Epithelial cell of prostate (primary cell): ENCODE data around the gene ZNF805.

Experiments used
- DNase-seq: peaks from one replicate; pipeline ENCODE4 v3.0.0-alpha.2; 2011; ENCODE audit warnings: low read depth, low spot score
- H3K27ac ChIP-seq: fragments of 450-650 bp; 2 replicates; pipeline ENCODE4 v1.5.1; 2017; ENCODE audit warnings: mild to moderate bottlenecking

The ZNF805 gene

GRCh38 chr19:57263244-57263741, 22.9 kb downstream of the ZNF805 start:
- no peak overlapping the region for H3K27ac ChIP-seq
- no peak for DNase-seq

- no peak for DNase-seq
- no peak overlapping the region for H3K27ac ChIP-seq
These were observed 26.9 kb downstream of the ZNF805 start for GRCh38 chr19:57267291-57267690.

- H3K27ac ChIP-seq: peak overlapping the region; percentile 11
- DNase-seq: peak; percentile 77
These were observed 29.3 kb downstream of the ZNF805 start for GRCh38 chr19:57269515-57270250.

DNA sequence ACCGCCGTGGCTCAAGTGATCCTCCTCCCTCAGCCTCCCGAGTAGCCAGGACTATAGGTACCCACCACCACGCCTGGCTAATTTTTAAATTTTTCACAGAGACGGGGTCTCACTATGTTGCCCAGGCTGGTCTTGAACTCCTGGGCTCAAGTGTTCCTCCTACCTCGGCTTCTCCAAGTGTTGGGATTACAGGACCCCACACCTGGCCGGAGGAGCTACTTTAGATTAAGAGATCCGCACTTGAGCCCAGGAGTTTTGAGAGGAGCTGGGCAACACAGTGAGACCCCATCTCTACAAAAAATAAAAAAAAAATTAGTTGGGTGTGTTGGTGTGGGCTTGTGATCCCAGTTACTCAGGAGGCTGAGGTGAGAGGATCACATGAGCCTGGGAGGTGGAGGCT, 30.8 kb downstream of the ZNF805 start:
- DNase-seq: no peak
- H3K27ac ChIP-seq: no peak overlapping the region

GRCh38 chr19:57273014-57273413, 32.6 kb downstream of the ZNF805 start:
- no peak for DNase-seq
- H3K27ac ChIP-seq: no peak overlapping the region

- no peak overlapping the region for H3K27ac ChIP-seq
- no peak for DNase-seq
These were observed 36.0 kb downstream of the ZNF805 start for GRCh38 chr19:57276430-57276829.

DNA sequence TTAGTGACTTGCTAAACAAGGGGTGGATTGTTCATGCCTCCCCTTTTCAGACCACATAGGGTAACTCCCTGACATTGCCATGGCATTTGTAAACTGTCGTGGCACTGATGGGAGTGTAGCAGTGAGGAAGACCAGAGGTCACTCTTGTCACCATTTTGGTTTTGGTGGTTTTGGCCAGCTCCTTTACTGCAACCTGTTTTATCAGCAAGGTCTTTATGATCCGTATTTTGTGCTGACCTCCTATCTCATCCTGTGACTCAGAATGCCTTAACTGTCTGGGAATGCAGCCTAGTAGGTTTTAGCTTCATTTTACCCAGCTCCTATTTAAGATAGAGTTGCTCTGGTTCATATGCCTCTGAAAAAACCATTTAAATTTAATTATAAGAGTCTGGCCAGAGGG, 38.0 kb downstream of the ZNF805 start:
- peak overlapping the region; percentile 100 for H3K27ac ChIP-seq
- peak; percentile 37 for DNase-seq

GRCh38 chr19:57279418-57280164, 39.2 kb downstream of the ZNF805 start:
- peak; percentile 82 for DNase-seq
- H3K27ac ChIP-seq: peak overlapping the region; percentile 100

- peak; percentile 78 for DNase-seq
- H3K27ac ChIP-seq: peak within 1 kb of the TSS; percentile 100
These were observed 39.9 kb downstream of the ZNF805 start, which contains the start of gene ZNF460 for GRCh38 chr19:57280165-57280961. ZNF460 (plus strand) TSS chr19:57280485; CDS start chr19:57280807, 322 bp downstream.

GRCh38 chr19:57280962-57281400, 40.5 kb downstream of the ZNF805 start:
- DNase-seq: no peak
- peak overlapping the region; percentile 100 for H3K27ac ChIP-seq

DNA sequence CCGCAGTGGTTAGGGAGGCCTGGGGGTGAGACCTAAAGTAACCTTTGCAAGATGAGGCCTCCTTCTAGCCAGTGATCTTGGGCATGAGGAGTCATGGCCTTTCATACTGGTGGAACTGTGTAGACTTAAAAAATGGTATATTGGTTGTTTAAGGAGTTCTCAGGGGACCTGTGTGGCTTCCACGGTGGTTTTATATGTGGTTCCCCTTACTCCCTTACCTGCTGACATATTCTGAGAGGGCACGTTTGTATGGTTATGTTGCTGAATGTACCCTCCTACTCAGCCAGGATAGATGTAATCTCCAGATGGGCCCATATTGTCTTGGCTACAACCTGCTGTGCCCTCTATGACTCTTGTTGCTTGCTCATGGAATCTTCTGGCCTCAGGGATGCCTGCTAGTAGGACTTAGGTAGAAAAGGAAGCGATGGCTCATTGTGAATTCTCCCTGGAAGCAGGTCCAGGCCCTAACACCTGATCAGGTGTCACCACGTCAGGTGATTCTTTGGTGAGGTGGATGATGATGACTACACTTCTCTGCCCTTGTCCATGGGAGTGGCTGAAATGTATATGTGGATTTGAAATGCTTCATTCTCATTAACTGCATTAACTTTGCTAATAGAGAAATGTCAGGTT, 41.7 kb downstream of the ZNF805 start:
- DNase-seq: peak; percentile 93
- H3K27ac ChIP-seq: peak overlapping the region; percentile 100

DNA sequence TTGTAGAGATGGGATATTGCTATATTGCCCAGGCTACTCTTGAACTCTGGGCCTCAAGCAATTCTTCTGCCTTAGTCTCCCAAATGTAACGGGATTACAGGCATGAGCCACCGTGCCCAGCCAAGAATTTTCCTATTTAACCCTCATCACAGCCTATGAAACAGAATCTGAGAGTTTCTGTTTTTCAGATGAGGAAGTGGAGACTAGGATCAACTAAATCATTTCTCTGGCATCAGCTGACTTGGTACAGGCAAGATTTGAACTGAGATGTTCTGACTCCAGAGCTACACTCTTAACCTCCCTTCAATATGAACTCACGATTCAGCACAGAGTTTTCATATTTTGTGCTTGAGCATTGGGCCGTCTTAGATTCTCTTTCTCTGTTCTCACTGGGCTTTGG, 47.9 kb downstream of the ZNF805 start:
- DNase-seq: no peak

DNA sequence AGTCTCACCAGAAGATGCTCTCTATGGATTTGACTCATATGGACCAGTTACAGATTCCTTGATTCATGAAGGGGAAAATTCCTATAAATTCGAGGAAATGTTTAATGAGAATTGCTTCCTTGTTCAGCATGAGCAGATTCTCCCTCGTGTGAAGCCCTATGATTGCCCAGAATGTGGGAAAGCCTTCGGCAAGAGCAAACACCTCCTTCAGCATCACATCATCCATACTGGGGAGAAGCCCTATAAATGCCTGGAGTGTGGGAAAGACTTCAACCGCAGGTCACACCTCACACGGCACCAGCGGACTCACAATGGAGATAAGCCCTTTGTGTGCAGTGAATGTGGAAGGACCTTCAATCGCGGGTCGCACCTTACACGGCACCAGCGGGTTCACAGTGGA, 50.5 kb downstream of the ZNF805 start:
- DNase-seq: no peak
- no peak overlapping the region for H3K27ac ChIP-seq

More for the DNA sequence above, 47.9 kb downstream of the ZNF805 start:
- H3K27ac ChIP-seq: no peak overlapping the region

DNA sequence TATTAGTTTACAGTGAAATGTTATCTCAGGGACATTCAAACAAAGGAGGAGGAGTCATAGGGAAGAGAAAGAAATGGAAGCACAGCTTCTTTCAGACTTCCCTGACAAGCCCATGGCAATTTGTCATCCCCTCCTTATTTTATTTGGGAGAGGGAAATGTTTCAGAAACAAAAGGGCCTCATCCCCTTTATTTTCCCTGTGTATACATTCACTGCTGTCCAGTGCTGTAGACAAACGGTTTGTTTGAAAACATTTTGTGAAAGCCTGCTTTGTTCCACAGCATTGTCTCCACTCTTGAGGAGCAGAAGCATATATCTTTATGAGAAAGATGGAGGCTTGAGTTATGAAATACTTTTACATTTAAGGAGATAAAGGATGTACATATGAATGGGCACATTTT, 52.1 kb downstream of the ZNF805 start:
- no peak overlapping the region for H3K27ac ChIP-seq
- no peak for DNase-seq

DNA sequence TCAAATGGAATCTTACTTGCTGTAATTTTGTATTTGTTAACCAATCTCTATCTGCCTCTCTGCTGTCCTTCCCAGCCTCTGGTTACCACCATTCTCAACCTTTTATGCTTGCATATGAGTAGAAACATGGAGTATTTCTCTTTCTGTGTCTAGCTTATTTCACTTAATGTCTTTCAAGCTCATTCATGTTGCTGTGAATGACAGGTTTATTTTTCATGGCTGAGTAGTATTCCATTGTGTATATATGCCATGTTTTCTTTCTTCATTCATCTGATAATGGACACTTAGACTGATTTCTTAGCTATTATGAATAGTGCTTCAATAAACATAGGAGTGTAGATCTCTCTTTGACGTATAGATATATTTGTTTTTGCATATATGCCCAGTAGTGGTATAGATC, 53.3 kb downstream of the ZNF805 start:
- DNase-seq: no peak
- H3K27ac ChIP-seq: no peak overlapping the region

DNA sequence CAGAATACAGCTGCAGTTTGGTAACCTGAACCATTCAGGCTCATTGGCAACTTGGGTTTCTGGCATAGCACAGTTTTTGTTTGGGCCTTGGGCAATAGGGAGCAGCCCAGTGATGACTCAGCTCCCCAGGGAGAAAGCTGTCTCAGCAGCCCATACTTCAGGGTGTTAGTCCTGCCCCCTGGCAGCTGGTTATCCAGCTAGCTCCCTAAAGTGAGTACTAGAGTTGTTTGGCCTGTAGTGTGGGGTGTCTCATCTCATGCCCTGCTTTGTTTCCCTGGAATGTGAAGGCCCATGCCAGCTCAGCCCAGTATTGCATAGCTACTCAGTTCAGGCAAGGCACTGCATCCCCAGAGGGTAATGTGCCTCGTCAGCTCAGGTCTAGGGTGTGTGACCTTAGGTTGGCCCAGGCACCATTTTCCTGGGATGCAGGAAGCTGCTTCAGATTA, 61.6 kb downstream of the ZNF805 start:
- H3K27ac ChIP-seq: peak overlapping the region; percentile 72
- DNase-seq: peak; percentile 97

GRCh38 chr19:57302727-57303401, 62.4 kb downstream of the ZNF805 start:
- H3K27ac ChIP-seq: peak overlapping the region; percentile 72
- DNase-seq: no peak
